Activated T-helper 17 cell treated with anti-CD3 and anti-CD28 coated beads, Interleukin-2, amount 50 U/mL, for 72 hours (primary cell): ENCODE data around the gene TOR1B. TPM values are rescaled to one million over a fixed set of nuclear protein-coding genes. Genes with fewer than 3 reads are reported as not detected.

Source experiments
- ATAC-seq: fragments of 150-1000 bp; cut with Tn5 transposase; replicated peaks from 2 replicates; pipeline ENCODE4 v1.10.0; 2021; ENCODE audit warnings: mild to moderate bottlenecking, moderate library complexity
- H3K27ac Mint-ChIP-seq: one replicate; pipeline ENCODE4 v1.8.0; 2022; ENCODE audit warnings: mixed read lengths
- H3K27me3 Mint-ChIP-seq: one replicate; pipeline ENCODE4 v1.8.0; 2022; ENCODE audit warnings: mixed read lengths
- H3K36me3 Mint-ChIP-seq: one replicate; pipeline ENCODE4 v1.8.0; 2022; ENCODE audit warnings: low read depth, mild to moderate bottlenecking, mixed read lengths
- H3K4me1 Mint-ChIP-seq: one replicate; pipeline ENCODE4 v1.8.0; 2022; ENCODE audit warnings: mixed read lengths
- H3K4me3 Mint-ChIP-seq: one replicate; pipeline ENCODE4 v1.8.0; 2022; ENCODE audit warnings: mild to moderate bottlenecking, mixed read lengths
- H3K9me3 Mint-ChIP-seq: one replicate; pipeline ENCODE4 v1.8.0; 2022; ENCODE audit warnings: mixed read lengths
- total RNA-seq, 2 donors: library from RNA; stranded (reverse); gene quantifications; one replicate each; pipeline ENCODE4 v1.2.3, GENCODE V29; 2022

TOR1B gene
- total RNA-seq, 2 donors from 2014 or later = 22.0 to 26.6 TPM

- H3K4me1 Mint-ChIP-seq = peaks cover 18% of the 10 kb centered on the region
- no peaks in the 10 kb centered on the region for H3K9me3 Mint-ChIP-seq
- no peak overlapping the region for H3K4me3 Mint-ChIP-seq
- no peak for ATAC-seq
- peak overlapping the region; percentile 0 for H3K27ac Mint-ChIP-seq
- no peaks in the 10 kb centered on the region for H3K27me3 Mint-ChIP-seq
- peaks cover 79% of the 10 kb centered on the region for H3K36me3 Mint-ChIP-seq
These were observed 54.2 kb downstream of the TOR1B start for GRCh38 chr9:129857207-129857606.

GRCh38 chr9:129858167-129858962 is 55.4 kb downstream of the TOR1B start:
- no peak overlapping the region for H3K4me3 Mint-ChIP-seq
- H3K4me1 Mint-ChIP-seq = peaks cover 24% of the 10 kb centered on the region
- no peaks in the 10 kb centered on the region for H3K27me3 Mint-ChIP-seq
- H3K9me3 Mint-ChIP-seq = no peaks in the 10 kb centered on the region
- ATAC-seq = no peak
- H3K36me3 Mint-ChIP-seq = peaks cover 75% of the 10 kb centered on the region
- H3K27ac Mint-ChIP-seq = no peak overlapping the region

Other genes with a start within 250 kb of the TOR1B start
- not detected for gene C9orf50, start 182.1 kb upstream of the TOR1B start, total RNA-seq
- 10 to 100 TPM; 27.2 to 61.1 TPM for gene NTMT1, start 177.0 kb upstream of the TOR1B start, total RNA-seq
- 10 to 100 TPM; 12.3 to 26.4 TPM for gene ASB6, start 161.0 kb upstream of the TOR1B start, total RNA-seq
- under 1 TPM in 1 of 2 donors, not detected in 1; 0.32 TPM for gene PRRX2, start 137.5 kb upstream of the TOR1B start, total RNA-seq
- gene PTGES, start 50.1 kb upstream of the TOR1B start, total RNA-seq = not detected
- 10 to 100 TPM; 27.3 to 51.7 TPM for gene TOR1A, start 21.0 kb downstream of the TOR1B start, total RNA-seq
- 10 to 100 TPM; 23.4 to 73.3 TPM for gene C9orf78, start 32.1 kb downstream of the TOR1B start, total RNA-seq
- gene USP20, start 32.3 kb downstream of the TOR1B start, total RNA-seq = 10 to 100 TPM; 50.1 to 52.5 TPM
- 100 to 1,000 TPM; 173 to 492 TPM for gene FNBP1, start 240.0 kb downstream of the TOR1B start, total RNA-seq